ENCODE results near the gene GCHFR. TPM values are rescaled to one million over a fixed set of nuclear protein-coding genes. Genes with fewer than 3 reads are reported as not detected.

GCHFR gene
- total RNA-seq, 1 donor from 2014 or later = 1.6 TPM

GRCh38 chr15:40746916-40747418 lies 16.9 kb upstream of the GCHFR start:
- no peak for DNase-seq (ENCODE audit: low spot score)
- Mint-ChIP-seq H3K36me3 (ENCODE audit: low read depth) (peaks cover 15% of the 10 kb centered on the region), H3K9me3 (ENCODE audit: low read depth) (no peaks in the 10 kb centered on the region), H3K4me3 (ENCODE audit: unreplicated experiment) (no peak overlapping the region), H3K27me3 (ENCODE audit: low read depth) (no peaks in the 10 kb centered on the region), H3K27ac (ENCODE audit: unreplicated experiment) (peak overlapping the region; percentile 45), H3K4me1 (ENCODE audit: low read depth) (peaks cover 7% of the 10 kb centered on the region)
- TF ChIP-seq CTCF (IDR thresholded peaks at IDR 0.05) = no peak

GRCh38 chr15:40747685-40748631 lies 15.9 kb upstream of the GCHFR start:
- Mint-ChIP-seq H3K4me3 (ENCODE audit: unreplicated experiment) (no peak overlapping the region), H3K27me3 (ENCODE audit: low read depth) (no peaks in the 10 kb centered on the region), H3K27ac (ENCODE audit: unreplicated experiment) (no peak overlapping the region), H3K4me1 (ENCODE audit: low read depth) (peaks cover 12% of the 10 kb centered on the region), H3K9me3 (ENCODE audit: low read depth) (no peaks in the 10 kb centered on the region), H3K36me3 (ENCODE audit: low read depth) (peaks cover 13% of the 10 kb centered on the region)
- TF ChIP-seq CTCF (IDR thresholded peaks at IDR 0.05) = no peak
- no peak for DNase-seq (ENCODE audit: low spot score)

- Mint-ChIP-seq H3K4me1 (ENCODE audit: low read depth) (peaks cover 24% of the 10 kb centered on the region), H3K27me3 (ENCODE audit: low read depth) (no peaks in the 10 kb centered on the region), H3K36me3 (ENCODE audit: low read depth) (peaks cover 10% of the 10 kb centered on the region), H3K9me3 (ENCODE audit: low read depth) (no peaks in the 10 kb centered on the region), H3K4me3 (ENCODE audit: unreplicated experiment) (no peak overlapping the region), H3K27ac (ENCODE audit: unreplicated experiment) (no peak overlapping the region)
- no peak for TF ChIP-seq CTCF (IDR thresholded peaks at IDR 0.05)
- DNase-seq (ENCODE audit: low spot score) = no peak
These were observed 14.7 kb upstream of the GCHFR start for GRCh38 chr15:40749151-40749630.

GRCh38 chr15:40750885-40751284 lies 13.0 kb upstream of the GCHFR start:
- Mint-ChIP-seq H3K4me3 (ENCODE audit: unreplicated experiment) (no peak overlapping the region), H3K36me3 (ENCODE audit: low read depth) (peaks cover 5% of the 10 kb centered on the region), H3K27ac (ENCODE audit: unreplicated experiment) (no peak overlapping the region), H3K9me3 (ENCODE audit: low read depth) (no peaks in the 10 kb centered on the region), H3K4me1 (ENCODE audit: low read depth) (peaks cover 32% of the 10 kb centered on the region), H3K27me3 (ENCODE audit: low read depth) (no peaks in the 10 kb centered on the region)
- TF ChIP-seq CTCF (IDR thresholded peaks at IDR 0.05) = no peak
- no peak for DNase-seq (ENCODE audit: low spot score)

GRCh38 chr15:40751745-40752144 lies 12.1 kb upstream of the GCHFR start:
- Mint-ChIP-seq H3K36me3 (ENCODE audit: low read depth) (peaks cover 5% of the 10 kb centered on the region), H3K4me1 (ENCODE audit: low read depth) (peaks cover 32% of the 10 kb centered on the region), H3K27me3 (ENCODE audit: low read depth) (no peaks in the 10 kb centered on the region), H3K27ac (ENCODE audit: unreplicated experiment) (no peak overlapping the region), H3K9me3 (ENCODE audit: low read depth) (no peaks in the 10 kb centered on the region), H3K4me3 (ENCODE audit: unreplicated experiment) (no peak overlapping the region)
- TF ChIP-seq CTCF (IDR thresholded peaks at IDR 0.05) = no peak
- no peak for DNase-seq (ENCODE audit: low spot score)

Data from chondrocyte (in vitro differentiated cells).